ENCODE results near the gene KDELR3.
A peak's percentile ranks its signal among the peaks of the same experiment; 100 is the strongest.
"Not testable (repeated sequence)": the region's sequence is repeated elsewhere in the genome, so short reads cannot be mapped to it uniquely, and the experiment has no call there.

KDELR3 gene

DNA sequence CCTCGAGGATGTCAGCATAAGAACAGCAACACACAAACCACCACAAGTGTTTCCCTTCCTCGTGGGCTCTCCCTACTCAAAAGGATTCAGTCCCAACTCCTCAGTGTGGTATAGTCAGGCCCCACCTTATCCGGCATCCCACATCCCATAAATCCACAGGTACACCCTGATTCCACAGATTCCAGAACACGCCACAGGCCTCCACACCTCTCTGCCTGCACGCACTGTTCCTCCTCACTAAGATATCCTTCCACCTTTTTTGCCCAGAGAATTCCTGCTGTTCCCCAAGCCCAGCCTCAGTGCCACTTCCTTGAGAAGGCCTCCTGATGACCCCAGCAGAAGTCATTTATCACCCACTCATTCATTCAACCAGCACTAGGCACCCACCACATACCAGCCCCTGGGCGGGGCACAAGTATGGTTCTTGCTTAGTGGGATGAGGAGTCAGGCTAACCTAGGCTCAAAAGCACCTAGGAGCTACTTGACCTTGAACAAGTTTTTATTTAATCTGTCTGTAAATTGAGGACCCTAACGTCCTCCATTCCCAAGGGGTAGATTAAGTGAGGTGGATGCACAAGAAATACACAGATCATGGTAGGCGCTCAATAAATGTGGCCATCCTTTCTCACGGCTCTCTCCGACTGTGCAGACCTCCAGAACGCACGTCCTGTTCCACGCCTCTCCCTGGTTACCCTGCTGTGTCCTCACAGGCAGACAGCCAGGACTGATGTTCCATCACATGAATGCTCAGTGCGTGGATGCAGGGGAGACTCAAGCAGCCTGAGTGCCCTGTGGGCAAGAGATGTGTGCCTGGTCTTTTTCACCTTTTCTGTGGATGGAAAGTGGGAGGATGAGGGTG lies 10.8 kb upstream of the KDELR3 start:
- DNase-seq = no peak

DNA sequence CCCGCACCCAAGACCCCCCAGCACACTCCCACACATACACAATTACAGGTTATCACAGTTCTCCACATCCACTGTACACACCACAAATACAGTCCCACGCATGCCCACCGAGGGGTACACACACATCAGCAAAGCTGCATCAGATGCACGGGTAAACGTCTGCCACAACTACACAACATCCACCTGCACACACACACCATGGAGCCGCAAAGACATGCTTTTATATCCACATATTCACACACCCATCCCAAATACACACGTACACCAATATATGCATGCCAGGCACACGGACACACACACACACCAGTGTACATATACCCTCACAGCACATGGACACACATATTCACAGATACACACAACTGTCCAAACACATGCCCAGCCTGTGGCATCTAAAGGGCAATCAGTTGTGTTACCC lies 7.5 kb upstream of the KDELR3 start:
- DNase-seq = no peak

DNA sequence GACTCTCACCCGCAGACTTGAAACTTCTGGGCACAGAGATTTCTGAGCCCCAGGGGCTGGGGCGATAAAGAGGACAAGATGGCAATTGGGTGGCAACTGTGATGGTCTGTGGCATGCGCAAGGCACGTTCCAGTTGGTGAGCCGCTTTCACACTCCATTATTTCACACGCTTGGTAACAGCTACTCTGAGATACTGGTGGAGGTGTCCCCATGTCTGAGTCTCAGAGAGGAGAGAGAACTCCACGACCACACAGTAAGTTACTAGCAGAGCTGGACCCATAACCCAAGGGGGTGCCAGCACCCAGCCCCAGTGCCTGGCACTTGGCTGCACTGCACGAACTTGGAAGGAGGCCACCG lies 6.9 kb upstream of the KDELR3 start:
- DNase-seq = no peak

DNA sequence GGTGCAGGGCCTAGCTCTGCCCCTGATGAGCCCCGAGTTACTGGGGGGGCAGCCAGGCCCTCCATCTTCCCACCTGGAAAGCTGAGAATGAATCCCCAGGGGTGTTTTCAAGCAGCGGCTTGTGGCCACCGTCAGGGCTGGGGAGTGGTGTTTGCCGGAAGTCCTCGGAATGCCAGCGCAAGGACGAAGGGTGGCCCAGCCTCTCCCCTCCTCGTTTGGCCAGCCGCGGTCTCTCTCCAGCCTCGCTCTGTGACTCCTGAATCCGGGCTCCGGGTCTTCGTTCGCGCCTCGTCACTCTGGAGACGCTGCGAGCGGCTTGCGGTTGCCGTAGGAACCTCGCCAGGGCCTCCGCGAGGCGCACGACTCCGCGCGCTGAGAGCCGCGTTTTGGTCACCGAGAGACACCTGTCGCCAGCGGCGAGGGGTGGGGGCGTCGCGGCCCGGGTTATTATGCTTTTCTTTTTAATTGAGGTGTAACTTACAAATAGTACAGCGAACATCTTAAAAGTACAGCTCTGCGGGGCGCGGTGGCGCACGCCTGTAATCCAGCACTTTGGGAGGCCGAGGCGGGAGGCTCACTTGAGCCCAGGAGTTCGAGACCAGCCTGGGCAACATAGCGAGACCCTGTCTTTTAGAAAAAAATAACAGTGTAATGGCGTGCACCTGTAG lies 6.3 kb upstream of the KDELR3 start:
- peak; percentile 51 for DNase-seq

DNA sequence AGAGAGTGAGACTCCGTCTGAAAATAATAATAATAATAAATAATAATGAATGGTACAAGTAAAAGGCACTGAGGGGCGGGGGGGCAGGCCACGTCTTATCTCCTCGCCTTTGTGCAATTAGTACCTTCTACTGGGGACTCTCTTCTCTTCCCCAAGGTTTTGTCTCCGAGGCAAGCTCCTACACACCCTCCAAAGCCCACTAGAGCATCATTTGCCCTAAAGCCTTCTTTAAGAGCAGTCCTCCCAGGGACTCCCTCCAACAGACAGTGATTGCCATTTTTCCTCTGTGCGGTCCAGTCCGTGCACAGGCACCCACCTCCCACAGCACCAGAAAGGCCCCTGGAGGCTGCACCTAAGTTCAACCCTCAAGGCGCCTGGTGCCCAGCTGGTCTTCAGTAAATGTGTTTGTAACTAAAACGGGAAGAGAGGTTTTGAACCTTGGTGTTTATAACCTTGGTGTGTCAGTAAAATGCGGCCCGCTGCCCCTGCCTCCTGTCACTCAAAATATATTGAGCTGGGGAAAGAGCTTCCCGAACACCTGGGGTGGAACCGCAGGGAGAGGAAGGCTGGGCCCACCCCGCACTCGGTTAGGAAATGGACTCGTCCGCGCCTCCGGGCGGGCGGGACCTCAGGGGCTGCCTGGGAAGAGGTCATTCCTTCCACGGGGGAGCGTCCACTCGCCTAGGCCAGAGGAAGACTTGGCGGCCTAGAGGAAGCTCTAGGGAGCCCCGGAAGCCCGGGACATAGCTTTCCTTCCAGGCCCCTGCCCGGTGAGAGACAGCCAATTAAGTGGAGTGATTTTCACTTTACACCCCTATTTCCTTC lies 4.7 kb upstream of the KDELR3 start:
- no peak for DNase-seq

DNA sequence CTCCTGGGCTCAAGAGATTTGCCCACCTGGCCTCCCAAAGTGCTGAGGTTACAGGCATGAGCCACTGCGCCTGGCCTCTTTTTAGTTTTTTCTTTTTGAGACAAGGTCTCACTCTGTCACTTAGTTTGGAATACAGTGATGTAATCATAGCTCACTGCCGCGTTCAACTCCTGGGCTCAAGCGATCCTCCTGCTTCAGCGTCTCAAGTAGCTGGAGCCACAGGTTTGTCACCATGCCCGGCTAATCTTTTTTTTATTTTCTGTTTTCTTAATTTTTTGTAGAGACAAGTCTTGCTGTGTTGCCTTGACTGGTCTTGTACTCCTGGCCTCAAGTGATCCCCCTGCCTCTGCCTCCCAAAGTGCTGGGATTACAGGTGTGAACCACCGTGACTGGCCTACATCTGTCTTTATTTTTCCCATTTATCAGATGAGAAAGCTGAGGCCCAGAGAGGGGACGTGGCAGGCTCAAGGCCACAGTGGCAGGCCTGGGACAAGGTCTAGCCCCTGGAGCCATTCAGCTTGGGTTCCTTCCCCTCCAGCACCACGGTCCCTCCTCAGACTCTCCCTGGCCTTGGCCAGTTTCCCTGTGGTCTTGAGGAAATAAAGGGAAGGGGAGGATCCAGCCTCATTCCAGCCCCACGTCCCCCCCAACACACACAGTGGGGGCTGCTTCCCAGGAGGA lies 2.8 kb upstream of the KDELR3 start:
- no peak for DNase-seq

DNA sequence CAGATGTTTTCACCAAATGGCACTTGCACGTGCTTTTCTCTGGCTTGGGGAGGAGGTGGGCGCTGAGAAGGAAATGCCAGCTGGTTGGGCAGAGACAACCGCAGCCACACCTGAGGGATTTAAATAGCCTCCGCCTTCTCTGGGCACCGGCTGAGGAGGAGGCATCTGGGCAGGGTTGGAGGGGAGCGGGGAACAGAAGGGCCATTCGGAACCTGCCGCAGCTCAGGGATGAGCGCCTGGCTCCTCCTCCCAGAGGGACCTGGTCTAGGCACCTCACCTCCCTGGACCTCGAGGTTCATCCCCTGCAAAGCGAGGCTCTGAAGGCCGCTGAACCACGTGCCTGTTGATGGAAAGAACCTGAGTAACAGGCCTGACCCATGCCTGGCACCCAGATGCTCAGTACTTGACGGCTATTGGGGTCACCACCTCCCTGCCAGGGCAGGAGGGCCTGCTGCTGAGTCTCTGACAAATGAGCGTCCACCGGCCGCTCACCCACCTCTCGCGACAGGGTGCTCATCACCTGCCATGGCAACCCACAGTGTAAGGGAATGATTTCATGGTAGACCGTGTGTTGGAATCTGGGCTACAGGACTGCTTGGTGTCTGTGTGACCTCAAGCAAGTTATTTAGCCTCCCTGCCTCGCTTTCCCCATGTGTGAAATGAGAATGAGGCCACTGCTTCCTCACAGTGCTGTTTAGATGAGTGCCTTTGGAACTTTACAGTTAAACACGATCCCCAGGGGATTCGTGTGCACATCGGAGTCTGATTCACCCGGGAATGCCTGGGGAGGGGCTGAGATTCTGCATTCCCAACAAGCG lies 2.0 kb upstream of the KDELR3 start:
- no peak for DNase-seq

DNA sequence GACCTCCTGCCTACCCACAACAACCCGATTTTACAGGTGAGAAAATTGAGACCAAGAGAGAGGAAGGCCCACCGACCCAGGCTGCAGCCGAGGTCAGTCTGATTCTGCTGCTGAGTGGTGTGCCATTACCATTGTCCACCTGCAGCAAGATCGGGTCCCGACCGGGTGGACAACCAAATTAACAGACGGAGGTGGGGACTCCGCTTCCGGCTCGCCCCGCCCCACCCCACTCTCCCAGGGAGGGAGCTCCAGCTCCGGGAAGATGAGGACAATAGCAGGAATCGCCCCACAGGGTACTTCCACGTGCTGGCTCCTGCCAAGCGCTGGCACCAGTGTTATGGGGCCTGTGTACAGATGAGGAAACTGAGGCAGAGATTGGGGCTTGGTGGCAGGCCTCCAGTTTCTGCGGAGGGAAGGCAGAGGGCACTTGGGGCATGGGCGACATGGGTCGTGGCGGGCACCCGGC lies 425 bp upstream of the KDELR3 start:
- no peak for DNase-seq

DNA sequence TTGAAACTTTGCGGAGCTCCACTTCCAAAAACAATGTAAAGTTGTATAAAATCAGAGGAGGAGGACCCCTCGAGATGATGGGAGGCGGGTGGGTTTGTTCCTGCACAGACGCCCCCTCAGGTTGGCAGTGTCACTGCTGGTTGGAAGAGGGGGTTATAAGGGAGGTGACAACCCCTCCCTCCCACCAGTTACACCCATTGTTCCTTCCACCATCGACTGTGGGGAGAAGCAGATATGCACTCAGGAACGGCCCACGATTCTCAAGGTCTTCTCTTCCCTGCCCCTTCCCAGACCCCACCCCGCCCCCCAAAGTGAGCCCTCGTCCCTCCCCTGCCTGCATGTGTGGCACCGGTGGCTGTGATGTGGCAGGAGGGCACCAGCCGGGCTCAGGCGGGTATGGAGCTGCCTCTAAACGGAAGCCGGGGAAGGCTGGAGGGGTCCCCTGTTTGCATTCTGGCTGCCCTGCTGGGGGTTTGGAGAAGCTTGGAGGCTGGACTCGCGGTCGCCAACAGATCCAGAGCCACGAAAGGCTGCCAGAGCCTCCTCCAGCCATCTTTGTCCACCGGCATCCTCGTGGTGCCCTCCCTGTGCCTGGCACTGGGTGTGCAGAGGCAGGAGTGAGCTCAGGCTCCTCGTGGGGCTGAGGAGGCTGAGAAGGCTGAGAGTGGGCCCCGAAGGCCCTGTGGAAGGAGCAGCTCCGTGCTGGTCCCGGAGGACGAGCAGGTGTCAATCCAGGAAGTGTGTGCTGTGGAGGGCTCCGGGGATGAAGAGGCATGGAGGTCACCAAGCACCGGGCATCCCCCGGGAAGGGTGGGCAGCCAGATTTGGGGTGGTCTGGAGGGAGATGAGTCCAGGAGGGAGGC lies 778 bp downstream of the KDELR3 start:
- no peak for DNase-seq

DNA sequence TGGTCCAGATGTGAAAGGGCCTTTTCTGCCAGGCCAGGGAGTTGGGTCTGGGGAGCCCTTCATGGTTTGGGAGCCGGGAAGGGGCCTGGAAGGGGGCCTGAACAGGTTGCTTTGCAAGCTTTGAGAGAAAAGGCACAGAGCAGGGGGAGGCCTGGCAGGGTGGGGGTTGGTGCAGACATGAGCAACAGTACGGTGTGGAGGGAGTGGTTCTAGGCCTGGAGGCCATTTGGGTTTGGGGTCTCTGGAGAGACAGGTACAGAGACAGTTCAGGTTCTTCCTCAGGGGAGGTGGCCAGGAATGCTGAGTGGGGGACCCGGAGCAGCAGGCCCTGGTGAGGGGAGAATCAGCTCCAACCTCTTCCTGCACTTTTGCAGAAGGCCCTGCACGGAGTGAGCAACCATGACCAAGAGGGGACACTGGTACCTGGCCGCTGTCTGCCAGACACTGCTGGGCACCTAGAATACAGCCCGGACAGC lies 1.4 kb downstream of the KDELR3 start:
- no peak for DNase-seq

DNA sequence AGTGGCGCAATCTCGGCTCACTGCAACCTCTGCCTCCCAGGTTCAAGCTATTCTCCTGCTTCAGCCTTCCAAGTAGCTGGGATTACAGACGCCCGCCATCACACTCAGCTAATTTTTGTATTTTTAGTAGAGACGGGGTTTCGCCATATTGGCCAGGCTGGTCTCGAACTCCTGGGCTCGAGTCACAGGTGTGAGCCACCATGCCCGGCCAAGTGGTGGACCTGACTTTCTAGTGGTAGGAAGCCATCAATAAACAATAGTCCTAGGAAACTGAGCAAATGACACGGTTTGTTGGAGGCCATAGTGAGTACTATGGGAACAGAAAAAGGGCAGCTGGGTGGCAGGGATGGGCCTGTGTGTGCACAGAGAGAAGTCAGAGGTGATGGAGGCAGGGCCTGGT lies 2.3 kb downstream of the KDELR3 start:
- DNase-seq = not testable (repeated sequence)

DNA sequence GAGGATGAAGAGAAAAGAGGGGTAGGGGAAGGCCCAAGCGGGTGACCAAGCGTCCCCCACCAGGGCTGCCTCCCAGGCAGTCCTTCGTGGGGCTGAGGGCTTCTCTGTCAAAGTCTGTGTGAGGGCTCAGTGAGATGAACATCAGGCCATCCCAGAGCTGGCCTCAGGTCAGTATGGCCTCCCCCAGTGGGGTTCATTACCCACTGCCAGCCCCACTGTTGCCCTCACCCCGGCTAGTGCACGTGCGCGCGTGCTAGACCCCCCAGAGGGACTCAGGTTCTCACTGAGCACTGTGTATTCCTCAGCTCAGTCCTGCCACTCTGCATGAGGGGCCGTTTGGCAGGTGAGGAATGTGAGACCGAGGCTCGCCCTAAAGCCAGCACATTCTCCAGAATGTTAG lies 3.3 kb downstream of the KDELR3 start:
- no peak for DNase-seq

DNA sequence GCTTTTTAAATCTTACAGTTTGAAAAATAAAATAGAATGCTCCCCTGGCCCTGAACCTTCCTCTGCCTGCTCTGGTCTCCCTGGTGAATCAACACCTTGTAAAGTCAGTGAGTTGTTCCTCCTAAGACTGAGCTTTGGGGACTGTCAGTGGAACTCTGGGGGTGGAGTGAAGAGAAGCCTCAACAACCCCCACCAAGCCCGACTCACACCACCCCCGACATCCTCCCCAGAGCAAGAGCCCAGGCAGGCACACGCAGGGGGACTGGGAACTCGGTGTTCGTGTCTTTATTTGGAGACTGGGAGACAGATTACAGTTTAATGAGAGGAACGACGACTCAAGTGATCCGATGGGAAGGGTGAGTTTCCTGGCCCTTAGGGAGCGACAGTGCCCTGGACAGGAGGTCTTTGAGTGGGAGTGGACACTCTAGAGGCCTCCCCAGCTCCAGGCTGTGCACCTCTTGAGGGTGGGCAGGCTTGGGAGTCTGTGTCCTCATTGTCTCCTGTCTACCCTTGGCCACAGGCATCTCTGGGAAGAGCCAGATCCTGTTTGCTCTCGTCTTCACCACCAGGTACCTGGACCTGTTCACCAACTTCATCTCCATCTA lies 6.2 kb downstream of the KDELR3 start:
- DNase-seq = no peak

DNA sequence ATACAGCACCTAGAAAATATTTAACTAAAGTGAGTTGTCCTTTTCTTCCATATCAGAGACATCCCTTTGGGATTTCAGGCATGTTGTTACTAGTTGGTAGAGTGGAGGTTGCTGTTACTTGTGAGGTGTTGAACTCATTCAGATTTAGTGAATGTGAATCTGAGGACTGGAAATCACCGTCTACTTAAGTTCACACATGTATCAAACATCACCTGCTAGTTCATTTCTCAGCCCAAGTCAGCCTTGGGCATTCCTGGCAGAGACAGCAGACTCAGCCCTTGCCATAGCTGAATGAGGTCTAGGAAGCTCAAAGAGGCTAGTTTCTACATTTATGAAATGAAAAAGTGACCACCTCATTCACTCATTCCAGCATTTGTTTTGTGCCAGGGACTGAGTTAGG lies 9.7 kb downstream of the KDELR3 start:
- DNase-seq = no peak

DNA sequence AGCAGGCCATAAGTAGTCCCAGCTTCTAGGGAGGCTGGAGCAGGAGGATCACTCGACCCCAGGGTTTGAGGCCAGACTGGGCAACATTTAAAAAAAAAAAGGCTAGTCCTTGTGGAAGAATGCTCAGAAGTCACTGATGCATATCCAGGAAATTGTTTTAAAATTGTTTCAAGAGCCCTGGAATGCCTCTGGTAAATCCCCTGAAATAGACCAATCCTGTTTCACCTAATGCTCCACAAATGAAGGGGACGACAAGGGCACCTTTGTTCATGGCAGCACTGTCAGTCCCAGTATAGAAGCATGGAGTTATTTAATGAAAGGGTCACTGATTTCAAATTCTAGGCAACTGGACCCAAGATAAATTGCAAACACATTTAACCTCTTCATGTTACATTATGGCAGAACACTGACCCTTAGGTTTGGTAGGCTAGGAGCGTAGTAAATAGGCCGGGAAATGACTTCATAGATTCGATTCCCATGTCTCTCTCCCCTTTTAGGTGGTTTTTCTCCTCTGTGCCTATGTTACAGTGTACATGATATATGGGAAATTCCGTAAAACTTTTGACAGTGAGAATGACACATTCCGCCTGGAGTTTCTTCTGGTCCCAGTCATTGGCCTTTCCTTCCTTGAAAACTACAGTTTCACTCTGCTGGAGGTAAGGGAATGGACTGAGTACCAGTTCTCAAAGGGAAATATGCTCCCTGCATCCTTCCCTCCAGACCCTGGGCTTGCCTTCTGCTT lies 11.4 kb downstream of the KDELR3 start:
- DNase-seq = no peak

DNA sequence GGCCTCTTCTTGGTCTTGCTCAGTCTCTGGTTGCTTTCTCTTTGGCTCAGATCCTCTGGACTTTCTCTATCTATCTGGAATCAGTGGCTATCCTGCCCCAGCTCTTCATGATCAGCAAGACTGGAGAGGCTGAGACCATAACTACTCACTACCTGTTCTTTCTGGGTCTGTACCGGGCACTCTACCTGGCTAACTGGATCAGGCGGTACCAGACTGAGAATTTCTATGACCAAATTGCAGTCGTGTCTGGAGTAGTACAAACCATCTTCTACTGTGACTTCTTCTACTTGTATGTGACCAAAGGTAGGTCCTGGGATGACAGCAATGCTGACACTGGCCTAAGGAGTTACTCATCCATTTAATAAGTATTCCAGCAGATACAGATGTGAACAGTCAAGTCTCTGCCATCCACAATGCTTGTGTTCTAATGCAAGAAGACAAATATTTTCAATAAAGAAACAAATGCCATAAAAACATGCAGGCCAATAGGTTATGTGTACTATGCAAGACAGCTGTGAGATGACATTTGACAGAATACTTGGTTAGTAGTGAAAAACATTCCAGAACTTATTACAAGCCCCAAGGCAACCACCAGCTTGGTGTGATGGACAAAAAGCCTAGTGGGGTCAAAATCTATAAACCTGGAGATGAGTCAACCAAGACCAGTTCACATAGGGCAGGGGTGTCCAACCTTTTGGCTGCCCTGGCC lies 13.4 kb downstream of the KDELR3 start:
- no peak for DNase-seq

DNA sequence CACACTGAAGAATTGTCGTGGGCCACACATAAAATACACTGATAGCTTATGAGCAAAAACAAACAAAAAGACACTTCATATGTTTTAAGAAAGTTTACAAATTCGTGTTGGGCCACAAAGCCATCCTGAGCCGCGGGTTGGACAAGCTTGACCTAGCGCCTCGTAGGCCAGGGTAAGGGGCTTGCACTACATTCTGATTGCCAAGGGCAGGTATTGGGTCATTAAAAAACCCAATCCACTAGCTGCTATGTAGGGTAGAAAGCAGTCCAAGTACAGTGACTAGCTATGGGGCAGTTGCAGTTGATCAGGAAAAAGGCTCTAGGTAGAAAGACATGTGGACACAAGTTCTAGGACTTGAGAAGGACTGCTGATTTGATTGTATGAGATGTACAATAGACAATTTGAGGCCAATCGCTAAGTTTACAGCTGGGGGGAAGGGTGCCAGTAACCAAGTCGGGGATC lies 14.0 kb downstream of the KDELR3 start:
- DNase-seq = no peak

DNA sequence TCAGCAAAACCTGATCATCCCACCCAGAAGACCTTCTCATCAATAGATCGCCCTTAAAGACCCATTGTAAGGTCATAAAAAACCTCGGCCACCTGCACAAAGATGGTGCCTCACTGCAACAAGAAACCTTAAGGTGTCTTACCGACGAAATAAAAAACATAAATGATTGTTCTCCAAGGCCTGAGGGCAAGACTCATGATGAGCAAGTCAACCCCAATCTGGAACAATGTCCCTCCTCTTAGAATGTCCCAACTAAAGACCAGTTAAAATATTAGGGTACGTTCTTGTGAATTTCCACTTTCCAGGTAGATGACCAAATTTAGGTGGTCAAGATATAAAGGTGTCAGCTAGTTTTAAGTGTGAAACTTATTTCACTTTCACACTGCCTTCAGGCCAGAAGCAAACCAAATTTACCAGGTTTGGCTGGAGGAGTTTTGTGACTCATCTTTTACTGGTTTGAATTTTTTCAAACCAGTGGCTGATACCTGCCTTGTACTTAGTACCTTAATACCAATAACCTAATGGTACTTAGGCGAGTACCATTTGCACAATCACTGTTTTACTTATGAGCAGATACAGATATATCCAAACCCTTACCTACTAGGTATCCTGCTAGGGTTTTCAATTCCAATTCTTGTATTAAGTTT lies 14.9 kb downstream of the KDELR3 start:
- no peak for DNase-seq

Data from T1000 (cell line).